ENCODE results near the gene GP1BA.

DNA sequence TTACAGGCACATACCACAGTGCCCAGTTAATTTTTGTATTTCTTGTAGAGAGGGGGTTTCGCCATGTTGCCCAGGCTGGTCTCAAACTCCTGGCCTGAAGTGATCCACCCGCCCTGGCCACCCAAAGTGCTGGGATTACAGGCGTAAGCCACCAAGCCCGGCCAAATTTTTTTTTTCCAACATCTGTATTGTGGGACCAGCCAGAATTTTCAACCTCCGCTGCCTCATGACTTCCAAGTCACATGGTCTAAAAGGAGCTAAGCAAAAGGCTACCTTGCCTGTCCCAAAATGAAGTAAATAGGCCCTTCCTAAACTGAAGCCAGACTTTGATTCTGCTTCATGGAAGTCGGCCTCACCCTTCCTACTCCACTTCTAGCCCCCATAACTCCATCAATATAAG is 39.7 kb downstream of the GP1BA start:
- TF ChIP-seq TAF1 (IDR thresholded peaks at IDR 0.05; ENCODE audit: borderline replicate concordance, low read depth, low read length) (no peak), POLR2AphosphoS5 (IDR thresholded peaks at IDR 0.05; ENCODE audit: low read depth, low read length) (no peak), POLR2A (IDR thresholded peaks at IDR 0.05; ENCODE audit: low read depth, low read length) (no peak)

Measured in GM12892 (cell line).